ENCODE measurements around the gene TAB3. TPM values are rescaled to one million over a fixed set of nuclear protein-coding genes. Genes with fewer than 3 reads are reported as not detected.

Gene TAB3
- total and polyA plus RNA-seq, 9 of the 15 experiments (the other 6 are each of a cell fraction or from before 2014, with no cell fraction given), result 2.4 to 31.1 (median 15.5) TPM

GRCh38 chrX:30898886-30899285 is 9.8 kb upstream of the TAB3 start:
- H4K20me1 ChIP-seq (replicated peaks; ENCODE audit: control insufficient read depth, insufficient read depth, low read length), result no peaks in the 10 kb centered on the region
- no peak overlapping the region for H3K4me3 ChIP-seq
- no peaks in the 10 kb centered on the region for H3K9me3 ChIP-seq (replicated peaks; ENCODE audit: control insufficient read depth, insufficient read depth, low read depth, low read length)
- ATAC-seq (no peak), DNase-seq (ENCODE audit: extremely low read depth in 1 of 4, low spot score in 3 of 4) (no peak), FAIRE-seq (no peak)
- WGBS (ENCODE audit: insufficient coverage, low coverage, missing lambda C conversion rate), result 12% methylated on average over 5 of the region's 5 CpGs
- H3K4me2 ChIP-seq (ENCODE audit: insufficient read depth, low read length), result no peak overlapping the region
- H3K36me3 ChIP-seq (ENCODE audit: control insufficient read depth, insufficient read depth, low read length), result no peaks in the 10 kb centered on the region
- H3K4me1 ChIP-seq (replicated peaks in 1 of 2; ENCODE audit: control insufficient read depth in 2 of 2, insufficient read depth in 2 of 2, low read length in 2 of 2), result no peaks in the 10 kb centered on the region
- H3K27ac ChIP-seq (ENCODE audit: extremely low read depth, low read depth, low read length), result no peak overlapping the region
- CTCF ChIA-PET (ENCODE audit: low intra/inter-chr PET ratio), result no interaction called here
- intact Hi-C loops (cut with micrococcal nuclease) (no loop called here), in situ Hi-C loops (cut with MboI) (no loop called here)
- H3K9me1 ChIP-seq (ENCODE audit: control insufficient read depth, insufficient read depth, low read length), result no peaks in the 10 kb centered on the region
- no TSS peak for BruUV-seq (replicated peaks)
- POLR2A ChIA-PET, result interaction anchor here (1.2 to 1.5 kb wide), 2 partner anchors 8 to 12 kb away, joined by 3 to 4 read pairs; no protein-coding TSS in a partner anchor
- H3K27me3 ChIP-seq (ENCODE audit: control insufficient read depth in 2 of 2, insufficient read depth in 2 of 2, low read length in 2 of 2), result no peaks in the 10 kb centered on the region
- no peak overlapping the region for H3K9ac ChIP-seq (ENCODE audit: insufficient read depth in 1 of 2, low read depth in 2 of 2, low read length in 2 of 2)
- H3K79me2 ChIP-seq (ENCODE audit: control insufficient read depth, insufficient read depth, low read length), result no peaks in the 10 kb centered on the region
- no peak overlapping the region for H2AFZ ChIP-seq (ENCODE audit: low read depth, low read length)
- TF ChIP-seq NR2C2 (CRISPR knock-in tag; IDR thresholded peaks at IDR 0.05), result no peak
- no peak for TF ChIP-seq NR2C2 (tag; IDR thresholded peaks at IDR 0.05)
- TF ChIP-seq ZBTB9 (CRISPR knock-in tag; IDR thresholded peaks at IDR 0.05), result no peak
- no peak for TF ChIP-seq ZC3H8 (IDR thresholded peaks at IDR 0.05)
- TF ChIP-seq HOMEZ (CRISPR knock-in tag; IDR thresholded peaks at IDR 0.05), result no peak
- TF ChIP-seq ZNF778 (CRISPR knock-in tag; IDR thresholded peaks at IDR 0.05), result no peak
- no peak for TF ChIP-seq PRPF4 (IDR thresholded peaks at IDR 0.05; ENCODE audit: insufficient read depth, low read depth, low read length, poor library complexity, severe bottlenecking)
- TF ChIP-seq EHMT2 (IDR thresholded peaks at IDR 0.05), result no peak
- TF ChIP-seq MITF (IDR thresholded peaks at IDR 0.05), result no peak
- TF ChIP-seq BRF2 (IDR thresholded peaks at IDR 0.05; ENCODE audit: borderline replicate concordance, insufficient read depth, insufficient read length), result no peak
- no peak for TF ChIP-seq COPS2 (conservative IDR thresholded peaks at IDR 0.05)
- TF ChIP-seq ZNF212 (CRISPR knock-in tag; IDR thresholded peaks at IDR 0.05), result no peak
- TF ChIP-seq SNIP1 (IDR thresholded peaks at IDR 0.05; ENCODE audit: low read depth), result no peak
- TF ChIP-seq CREB3L1 (IDR thresholded peaks at IDR 0.05; ENCODE audit: borderline replicate concordance, low read depth), result no peak
- TF ChIP-seq HCFC1 (IDR thresholded peaks at IDR 0.05; ENCODE audit: low read depth, low read length), result no peak
- TF ChIP-seq E2F4 (CRISPR knock-in tag; IDR thresholded peaks at IDR 0.05; ENCODE audit: low read depth), result no peak
